Karpas-422 (cell line): ENCODE measurements around the gene GRAMD1B. TPM values are rescaled to one million over a fixed set of nuclear protein-coding genes. Genes with fewer than 3 reads are reported as not detected.
A peak's percentile ranks its signal among the peaks of the same experiment; 100 is the strongest.
"Not testable (repeated sequence)": the region's sequence is repeated elsewhere in the genome, so short reads cannot be mapped to it uniquely, and the experiment has no call there.

Experiments
- DNase-seq: peaks from one replicate; pipeline ENCODE4 v3.0.0-alpha.2; 2015
- H2AFZ ChIP-seq: fragments of 200-600 bp; sonication (generic); 2 replicates; pipeline ENCODE4 v1.6.1; 2014; ENCODE audit warnings: antibody characterized with exemption, low read length, mixed read lengths
- H3K27ac ChIP-seq: fragments of 200-600 bp; sonication (generic); 2 replicates; pipeline ENCODE4 v1.5.1; 2014; ENCODE audit warnings: mild to moderate bottlenecking, low read length, moderate library complexity
- H3K27me3 ChIP-seq: fragments of 200-600 bp; sonication (generic); 2 replicates; pipeline ENCODE4 v1.6.1; 2014; ENCODE audit warnings: low read length, mixed read lengths
- H3K36me3 ChIP-seq: fragments of 200-600 bp; sonication (generic); 2 replicates; pipeline ENCODE4 v1.6.1; 2014; ENCODE audit warnings: low read length, mixed read lengths; ENCODE audit not compliant: insufficient read depth
- H3K4me1 ChIP-seq: fragments of 200-600 bp; sonication (generic); 2 replicates; pipeline ENCODE4 v1.6.1; 2014; ENCODE audit warnings: mild to moderate bottlenecking, low read length, mixed read lengths
- H3K4me2 ChIP-seq: fragments of 200-600 bp; sonication (generic); 2 replicates; pipeline ENCODE4 v1.6.1; 2014; ENCODE audit warnings: low read length, low read depth, mild to moderate bottlenecking; ENCODE audit not compliant: poor library complexity, severe bottlenecking
- H3K4me3 ChIP-seq: fragments of 200-600 bp; sonication (generic); 2 replicates; pipeline ENCODE4 v1.5.1; 2014; ENCODE audit warnings: mild to moderate bottlenecking, antibody characterized with exemption, low read length, mixed read lengths
- H3K79me2 ChIP-seq: fragments of 200-600 bp; sonication (generic); 2 replicates; pipeline ENCODE4 v1.6.1; 2014; ENCODE audit warnings: mild to moderate bottlenecking, low read length, mixed read lengths
- H3K9ac ChIP-seq: fragments of 200-600 bp; sonication (generic); 2 replicates; pipeline ENCODE4 v1.6.0; 2014; ENCODE audit warnings: low read length
- H3K9me2 ChIP-seq: fragments of 200-600 bp; sonication (generic), shearing (Covaris generic); replicated peaks from 2 replicates; pipeline ENCODE4 v1.6.0; 2014; ENCODE audit warnings: mild to moderate bottlenecking, low read length, moderate library complexity; ENCODE audit not compliant: insufficient read depth
- H3K9me3 ChIP-seq: fragments of 300-700, 200-600 bp; sonication (generic); 2 replicates; pipeline ENCODE4 v1.6.1; 2014; ENCODE audit warnings: low read length, mixed read lengths
- H4K20me1 ChIP-seq: fragments of 200-600 bp; sonication (generic); 2 replicates; pipeline ENCODE4 v1.6.1; 2014; ENCODE audit warnings: mild to moderate bottlenecking, antibody characterized with exemption, low read length, low read depth; ENCODE audit not compliant: insufficient read depth
- total RNA-seq: library from RNA; depleted of rRNA; stranded (reverse); fragments of >200 nt; shearing (Covaris generic); gene quantifications from 2 replicates; pipeline ENCODE4 v1.2.3, GENCODE V29; 2014; ENCODE audit warnings: low replicate concordance

The GRAMD1B gene
- total RNA-seq, 1 experiment from 2014 or later = 79.0 TPM

DNA sequence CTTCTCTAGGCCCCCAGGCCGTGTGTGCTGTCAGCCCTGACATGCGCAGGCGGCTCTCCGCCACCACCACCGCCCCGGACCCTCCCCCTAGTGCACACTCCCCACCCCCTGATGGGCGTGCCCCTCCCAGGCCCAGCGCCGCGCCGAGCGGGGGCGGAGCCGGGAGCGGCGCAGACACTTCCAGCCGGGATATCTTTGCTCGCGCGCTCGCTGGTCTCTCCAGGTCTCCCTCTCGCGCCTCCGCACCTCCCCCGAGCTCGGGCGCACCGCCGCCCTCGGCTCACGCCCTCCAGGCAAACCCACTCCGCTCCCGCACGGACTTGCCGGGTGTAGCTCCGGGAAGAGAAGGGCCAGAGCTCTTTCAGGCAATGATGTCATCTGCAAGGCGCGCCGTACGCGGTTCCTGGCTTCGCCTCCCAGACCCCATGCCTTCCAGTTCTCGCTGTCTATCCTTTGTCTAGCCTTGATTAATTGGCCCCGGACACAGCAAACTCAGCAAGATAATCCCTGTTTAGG, 224.6 kb downstream of the GRAMD1B start, which contains the start of gene SCN3B:
TSS of gene SCN3B (minus strand) at position 59 of the 516 bp plus-strand sequence. CDS start 823 bp downstream, outside the sequence.
- no peak within 1 kb of the TSS for H3K27ac ChIP-seq
- H4K20me1 ChIP-seq = no peaks in the 10 kb centered on the region
- H3K9me2 ChIP-seq = no peaks in the 10 kb centered on the region
- H3K36me3 ChIP-seq = no peaks in the 10 kb centered on the region
- H3K4me3 ChIP-seq = no peak within 1 kb of the TSS
- H3K4me2 ChIP-seq = no peak within 1 kb of the TSS
- H2AFZ ChIP-seq = no peak within 1 kb of the TSS
- no peaks in the 10 kb centered on the region for H3K27me3 ChIP-seq
- DNase-seq = no peak
- no peaks in the 10 kb centered on the region for H3K79me2 ChIP-seq
- no peaks in the 10 kb centered on the region for H3K4me1 ChIP-seq
- H3K9me3 ChIP-seq = no peaks in the 10 kb centered on the region
- H3K9ac ChIP-seq = no peak within 1 kb of the TSS

DNA sequence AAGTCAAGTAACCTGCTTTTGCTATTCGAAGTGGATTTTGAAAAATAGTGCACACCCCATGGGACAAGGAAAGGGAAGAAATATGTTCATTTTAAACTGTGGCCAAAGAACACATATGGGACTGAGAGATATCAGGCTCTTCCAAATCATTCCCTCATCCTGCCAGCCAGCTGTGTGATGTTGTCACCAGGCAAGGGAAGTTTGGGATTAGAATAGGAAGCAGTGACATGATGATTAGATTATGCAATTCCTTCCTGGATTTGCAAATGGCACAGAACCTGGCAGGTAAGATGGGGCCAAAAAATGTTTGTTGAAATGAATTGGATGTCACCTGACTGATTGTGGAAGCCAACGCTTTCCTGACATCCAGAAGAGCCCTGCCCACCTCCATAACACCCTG, 229.2 kb downstream of the GRAMD1B start:
- no peaks in the 10 kb centered on the region for H3K27me3 ChIP-seq
- H2AFZ ChIP-seq = no peak overlapping the region
- H3K4me3 ChIP-seq = no peak overlapping the region
- no peak overlapping the region for H3K4me2 ChIP-seq
- no peaks in the 10 kb centered on the region for H3K36me3 ChIP-seq
- H3K9ac ChIP-seq = no peak overlapping the region
- H3K27ac ChIP-seq = no peak overlapping the region
- no peaks in the 10 kb centered on the region for H3K79me2 ChIP-seq
- no peak for DNase-seq
- H4K20me1 ChIP-seq = no peaks in the 10 kb centered on the region
- no peaks in the 10 kb centered on the region for H3K9me2 ChIP-seq
- H3K4me1 ChIP-seq = no peaks in the 10 kb centered on the region; the same call in 1 of the 2 replicates
- H3K9me3 ChIP-seq = no peaks in the 10 kb centered on the region

DNA sequence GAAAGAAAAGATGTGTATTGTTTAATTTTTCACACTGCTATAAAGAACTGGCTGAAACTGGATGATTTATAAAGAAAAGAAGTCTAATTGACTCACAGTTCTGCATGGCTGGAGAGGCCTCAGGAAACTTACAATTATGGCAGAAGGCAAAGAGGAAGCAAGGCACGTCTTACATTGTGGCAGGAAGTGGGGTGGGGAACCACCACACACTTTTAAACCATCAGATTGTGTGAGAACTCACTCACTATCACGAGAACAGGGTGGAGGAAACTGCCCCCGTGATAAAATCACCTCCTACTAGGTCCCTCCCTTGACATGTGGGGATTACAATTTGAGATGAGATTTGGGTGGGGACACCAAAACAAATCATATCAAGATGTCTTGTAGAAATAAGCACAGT, 229.9 kb downstream of the GRAMD1B start:
- H3K4me2 ChIP-seq, H3K27ac ChIP-seq, H3K36me3 ChIP-seq, H3K4me3 ChIP-seq, H2AFZ ChIP-seq, H3K27me3 ChIP-seq, H3K79me2 ChIP-seq, H3K9me3 ChIP-seq, H4K20me1 ChIP-seq, H3K9me2 ChIP-seq, H3K9ac ChIP-seq, H3K4me1 ChIP-seq: not testable (repeated sequence)
- peak; percentile 51 for DNase-seq

DNA sequence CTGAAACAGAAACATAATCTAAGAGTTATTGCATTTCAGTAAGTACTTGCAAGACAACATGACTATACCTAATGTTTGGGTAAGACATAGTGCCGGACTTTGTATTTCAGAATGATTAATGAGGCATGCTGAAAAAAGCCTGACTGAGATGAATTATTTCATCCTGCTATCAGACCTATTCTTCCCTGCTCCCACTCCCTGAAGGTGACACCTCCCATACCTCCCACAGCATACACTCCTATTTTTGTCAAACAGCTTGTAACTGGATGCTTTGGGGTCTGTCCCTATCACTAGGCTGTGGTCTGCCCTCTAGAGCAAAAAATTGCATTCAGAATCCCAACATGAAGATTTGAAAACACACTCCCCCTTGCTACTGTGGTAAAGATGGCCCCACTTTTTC, 235.2 kb downstream of the GRAMD1B start:
- Histone ChIP-seq H3K4me3 (no peak overlapping the region), H3K9ac (no peak overlapping the region), H4K20me1 (no peaks in the 10 kb centered on the region), H3K27ac (no peak overlapping the region), H3K27me3 (no peaks in the 10 kb centered on the region), H3K9me2 (no peaks in the 10 kb centered on the region), H3K4me2 (no peak overlapping the region), H3K4me1 (no peaks in the 10 kb centered on the region), H3K36me3 (no peaks in the 10 kb centered on the region), H2AFZ (no peak overlapping the region), H3K79me2 (no peaks in the 10 kb centered on the region), H3K9me3 (no peaks in the 10 kb centered on the region)
- no peak for DNase-seq

DNA sequence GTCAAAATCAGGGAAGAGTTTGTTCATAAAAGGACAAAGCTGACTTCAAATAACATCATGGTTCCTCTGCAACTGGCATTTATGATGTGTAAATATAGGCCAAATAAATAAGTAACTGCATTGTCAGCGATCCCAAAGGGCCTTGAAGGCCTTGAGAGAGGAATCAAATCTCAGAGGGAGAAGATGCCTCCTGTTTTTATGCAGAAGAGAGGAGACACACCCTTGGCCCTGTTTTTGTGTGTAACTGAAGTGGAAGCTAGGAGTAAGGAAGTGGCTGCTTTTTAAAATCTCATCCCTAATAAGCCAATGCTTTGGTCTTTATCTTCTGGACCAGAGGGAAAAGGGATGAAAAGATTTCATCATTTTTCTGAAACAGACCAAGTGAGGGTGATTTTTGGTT, 240.0 kb downstream of the GRAMD1B start:
- Histone ChIP-seq H3K4me3 (no peak overlapping the region), H3K4me2 (no peak overlapping the region), H3K79me2 (no peaks in the 10 kb centered on the region), H3K9ac (no peak overlapping the region), H3K9me3 (no peaks in the 10 kb centered on the region), H4K20me1 (no peaks in the 10 kb centered on the region), H3K27ac (no peak overlapping the region), H3K27me3 (no peaks in the 10 kb centered on the region), H3K9me2 (no peaks in the 10 kb centered on the region), H3K4me1 (no peaks in the 10 kb centered on the region), H2AFZ (no peak overlapping the region), H3K36me3 (no peaks in the 10 kb centered on the region)
- DNase-seq = no peak

DNA sequence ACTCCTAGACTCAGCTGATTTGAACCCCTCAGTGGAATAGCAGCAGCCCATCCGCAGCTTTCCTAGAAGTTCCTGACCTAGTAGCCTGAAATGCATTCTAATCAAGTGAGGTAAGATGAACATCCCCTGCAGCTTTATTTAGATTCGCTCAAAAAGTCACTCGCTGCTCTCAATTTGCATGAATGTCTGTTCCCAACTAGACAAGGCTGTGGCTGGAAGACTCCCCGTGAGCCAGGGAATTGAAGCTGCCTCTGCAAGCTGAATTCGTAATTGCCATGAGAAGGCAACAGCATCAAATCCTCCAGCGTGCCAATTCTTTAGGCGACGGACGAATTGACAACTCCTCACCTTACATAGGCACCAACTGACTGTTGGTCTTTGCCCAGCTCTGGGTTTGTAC, 241.5 kb downstream of the GRAMD1B start:
- no peaks in the 10 kb centered on the region for H4K20me1 ChIP-seq

DNA sequence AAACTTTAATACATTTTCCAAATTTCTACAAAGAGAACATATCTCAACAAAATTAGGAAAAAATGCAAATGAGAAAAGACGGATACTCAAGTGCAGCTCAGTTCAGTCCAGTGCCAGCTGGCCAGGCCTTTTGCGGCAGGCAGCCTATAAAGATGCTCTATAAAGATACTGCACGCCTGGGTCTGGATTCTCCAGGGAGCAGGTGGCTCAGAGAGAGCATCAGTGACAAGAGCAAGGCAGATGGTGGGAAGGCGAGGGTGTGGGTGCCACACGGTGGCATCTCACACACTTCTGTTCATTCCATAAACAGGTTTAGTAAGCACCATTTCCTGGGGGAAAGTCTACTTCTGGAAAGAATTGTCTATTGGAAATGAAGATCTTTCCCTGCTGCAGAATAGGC, 242.5 kb downstream of the GRAMD1B start:
- no peak overlapping the region for H3K4me3 ChIP-seq
- no peaks in the 10 kb centered on the region for H3K27me3 ChIP-seq

More for the DNA sequence above, 241.5 kb downstream of the GRAMD1B start:
- no peaks in the 10 kb centered on the region for H3K9me2 ChIP-seq
- no peak overlapping the region for H2AFZ ChIP-seq
- no peaks in the 10 kb centered on the region for H3K27me3 ChIP-seq
- no peaks in the 10 kb centered on the region for H3K9me3 ChIP-seq
- H3K79me2 ChIP-seq = no peaks in the 10 kb centered on the region
- H3K4me2 ChIP-seq = no peak overlapping the region
- H3K4me1 ChIP-seq = peaks cover 7% of the 10 kb centered on the region
- no peak overlapping the region for H3K4me3 ChIP-seq
- H3K9ac ChIP-seq = no peak overlapping the region
- no peaks in the 10 kb centered on the region for H3K36me3 ChIP-seq
- DNase-seq = no peak
- H3K27ac ChIP-seq = no peak overlapping the region

DNA sequence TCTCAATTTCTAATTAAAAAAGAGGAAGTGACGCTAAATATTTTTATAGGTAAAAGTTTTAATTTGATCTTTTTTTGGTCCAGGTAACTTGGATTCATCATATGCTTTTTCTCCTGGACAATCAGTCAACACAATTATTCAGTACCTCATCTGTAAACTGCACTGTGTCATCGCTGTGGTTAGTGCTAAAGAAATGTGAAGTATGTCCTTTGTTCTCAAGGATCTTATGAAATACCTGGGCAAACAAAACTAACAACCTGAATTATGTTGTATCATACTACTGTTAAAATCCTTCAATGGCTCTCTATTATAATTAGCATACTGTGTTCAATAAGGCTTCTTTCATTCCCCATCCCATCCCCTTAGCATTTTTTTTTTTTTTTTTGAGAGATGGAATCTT, 244.2 kb downstream of the GRAMD1B start:
- no peaks in the 10 kb centered on the region for H3K9me2 ChIP-seq
- H3K27ac ChIP-seq = no peak overlapping the region
- H3K4me3 ChIP-seq = no peak overlapping the region
- DNase-seq = no peak
- no peak overlapping the region for H3K9ac ChIP-seq
- no peaks in the 10 kb centered on the region for H3K9me3 ChIP-seq
- H3K4me1 ChIP-seq = peaks cover 12% of the 10 kb centered on the region
- no peaks in the 10 kb centered on the region for H3K27me3 ChIP-seq
- H3K79me2 ChIP-seq = no peaks in the 10 kb centered on the region
- no peaks in the 10 kb centered on the region for H4K20me1 ChIP-seq
- no peak overlapping the region for H3K4me2 ChIP-seq
- no peak overlapping the region for H2AFZ ChIP-seq
- no peaks in the 10 kb centered on the region for H3K36me3 ChIP-seq

More for the DNA sequence above, 242.5 kb downstream of the GRAMD1B start:
- Histone ChIP-seq H3K4me2 (no peak overlapping the region), H3K36me3 (no peaks in the 10 kb centered on the region), H3K4me1 (peaks cover 12% of the 10 kb centered on the region), H3K9me3 (no peaks in the 10 kb centered on the region), H3K9ac (no peak overlapping the region), H3K27ac (no peak overlapping the region), H3K9me2 (no peaks in the 10 kb centered on the region), H3K79me2 (no peaks in the 10 kb centered on the region), H4K20me1 (no peaks in the 10 kb centered on the region), H2AFZ (no peak overlapping the region)
- DNase-seq = no peak
